ENCODE data around the gene LAMA2. TPM values are rescaled to one million over a fixed set of nuclear protein-coding genes. Genes with fewer than 3 reads are reported as not detected.

Gene LAMA2
- polyA plus RNA-seq, 3 donors: not detected

GRCh38 chr6:128925765-128926164 lies 42.8 kb downstream of the LAMA2 start:
- H3K9me3 Mint-ChIP-seq: peaks cover 2 to 7% (median 4%) of the 10 kb centered on the region in 7 donors
- Histone ChIP-seq H3K36me3 (replicated peaks in 1 of 2; ENCODE audit: control insufficient read depth in 1 of 2, insufficient read depth in 2 of 2, low read length in 2 of 2) (no peaks in the 10 kb centered on the region), H4K20me1 (ENCODE audit: insufficient read depth, low read length) (no peaks in the 10 kb centered on the region), H3K4me1 (ENCODE audit: control insufficient read depth in 1 of 2, insufficient read depth in 2 of 2, low read length in 2 of 2) (no peaks in the 10 kb centered on the region), H3K4me3 (replicated peaks in 1 of 3; ENCODE audit: low read depth in 2 of 3, low read length in 3 of 3) (no peak overlapping the region), H2AFZ (ENCODE audit: insufficient read depth, low read depth, low read length, poor library complexity, severe bottlenecking) (no peak overlapping the region), H3K4me2 (replicated peaks; ENCODE audit: extremely low read depth, low read length, poor library complexity, severe bottlenecking) (no peak overlapping the region), H3K9ac (ENCODE audit: insufficient read depth, low read length, poor library complexity, severe bottlenecking) (no peak overlapping the region), H3K27ac (ENCODE audit: low read depth in 1 of 2, low read length in 2 of 2) (no peak overlapping the region), H3K79me2 (ENCODE audit: insufficient read depth, low read length) (no peaks in the 10 kb centered on the region), H3K27me3 (ENCODE audit: control insufficient read depth in 2 of 2, insufficient read depth in 2 of 2, low read length in 2 of 2) (no peaks in the 10 kb centered on the region), H3K9me3 (replicated peaks in 1 of 2; ENCODE audit: control insufficient read depth in 1 of 2, insufficient read depth in 1 of 2, low read length in 2 of 2) (peaks cover 0 to 6% of the 10 kb centered on the region in 2 donors)
- TF ChIP-seq CTCF (IDR thresholded peaks at IDR 0.05): no peak
- H3K27me3 Mint-ChIP-seq (ENCODE audit: low read depth in 3 of 3): peaks cover 0 to 5% (median 0%) of the 10 kb centered on the region in 3 donors
- 75% methylated on average over 1 of the region's 1 CpG for WGBS (ENCODE audit: insufficient coverage)
- H3K4me3 Mint-ChIP-seq: no peak overlapping the region
- H3K36me3 Mint-ChIP-seq: no peaks in the 10 kb centered on the region
- DNase-seq: no peak
- H3K4me1 Mint-ChIP-seq: no peaks in the 10 kb centered on the region
- intact Hi-C loops (cut with micrococcal nuclease): no loop called here
- H3K27ac Mint-ChIP-seq: no peak overlapping the region

GRCh38 chr6:128929869-128930268 lies 46.9 kb downstream of the LAMA2 start:
- no peak for DNase-seq
- Mint-ChIP-seq H3K27ac (no peak overlapping the region), H3K4me1 (no peaks in the 10 kb centered on the region), H3K9me3 (peaks cover 0 to 9% (median 4%) of the 10 kb centered on the region in 7 donors), H3K36me3 (no peaks in the 10 kb centered on the region), H3K4me3 (no peak overlapping the region), H3K27me3 (ENCODE audit: low read depth in 3 of 3) (peaks cover 0 to 2% (median 1%) of the 10 kb centered on the region in 3 donors)
- no peak for TF ChIP-seq CTCF (IDR thresholded peaks at IDR 0.05)
- peaks cover 0 to 6% of the 10 kb centered on the region in 2 donors for H3K9me3 ChIP-seq (replicated peaks in 1 of 2; ENCODE audit: control insufficient read depth in 1 of 2, insufficient read depth in 1 of 2, low read length in 2 of 2)
- no peak overlapping the region for H3K27ac ChIP-seq (ENCODE audit: low read depth in 1 of 2, low read length in 2 of 2)
- no peaks in the 10 kb centered on the region for H3K4me1 ChIP-seq (ENCODE audit: control insufficient read depth in 1 of 2, insufficient read depth in 2 of 2, low read length in 2 of 2)
- no peaks in the 10 kb centered on the region for H3K79me2 ChIP-seq (ENCODE audit: insufficient read depth, low read length)
- H3K4me3 ChIP-seq (replicated peaks in 1 of 3; ENCODE audit: low read depth in 2 of 3, low read length in 3 of 3): no peak overlapping the region
- intact Hi-C loops (cut with micrococcal nuclease): no loop called here
- H3K9ac ChIP-seq (ENCODE audit: insufficient read depth, low read length, poor library complexity, severe bottlenecking): no peak overlapping the region
- no peaks in the 10 kb centered on the region for H3K36me3 ChIP-seq (replicated peaks in 1 of 2; ENCODE audit: control insufficient read depth in 1 of 2, insufficient read depth in 2 of 2, low read length in 2 of 2)
- 26% methylated on average over 22 of the region's 34 CpGs for WGBS (ENCODE audit: insufficient coverage)
- H2AFZ ChIP-seq (ENCODE audit: insufficient read depth, low read depth, low read length, poor library complexity, severe bottlenecking): no peak overlapping the region
- H3K27me3 ChIP-seq (ENCODE audit: control insufficient read depth in 2 of 2, insufficient read depth in 2 of 2, low read length in 2 of 2): no peaks in the 10 kb centered on the region
- no peaks in the 10 kb centered on the region for H4K20me1 ChIP-seq (ENCODE audit: insufficient read depth, low read length)
- no peak overlapping the region for H3K4me2 ChIP-seq (replicated peaks; ENCODE audit: extremely low read depth, low read length, poor library complexity, severe bottlenecking)
